NCI-H187 treated with DMSO at 0.1 percent for 48 hours (cell line): ENCODE measurements around the gene SPDEF.

Experiments
- DNase-seq: peaks from one replicate; lab custom pipeline; 2025; lab: John Stamatoyannopoulos, UW

Gene SPDEF

GRCh38 chr6:34527751-34528670 lies 28.1 kb downstream of the SPDEF start:
- DNase-seq: no peak

GRCh38 chr6:34526992-34527728 lies 29.0 kb downstream of the SPDEF start:
- DNase-seq: peak; percentile 55

DNA sequence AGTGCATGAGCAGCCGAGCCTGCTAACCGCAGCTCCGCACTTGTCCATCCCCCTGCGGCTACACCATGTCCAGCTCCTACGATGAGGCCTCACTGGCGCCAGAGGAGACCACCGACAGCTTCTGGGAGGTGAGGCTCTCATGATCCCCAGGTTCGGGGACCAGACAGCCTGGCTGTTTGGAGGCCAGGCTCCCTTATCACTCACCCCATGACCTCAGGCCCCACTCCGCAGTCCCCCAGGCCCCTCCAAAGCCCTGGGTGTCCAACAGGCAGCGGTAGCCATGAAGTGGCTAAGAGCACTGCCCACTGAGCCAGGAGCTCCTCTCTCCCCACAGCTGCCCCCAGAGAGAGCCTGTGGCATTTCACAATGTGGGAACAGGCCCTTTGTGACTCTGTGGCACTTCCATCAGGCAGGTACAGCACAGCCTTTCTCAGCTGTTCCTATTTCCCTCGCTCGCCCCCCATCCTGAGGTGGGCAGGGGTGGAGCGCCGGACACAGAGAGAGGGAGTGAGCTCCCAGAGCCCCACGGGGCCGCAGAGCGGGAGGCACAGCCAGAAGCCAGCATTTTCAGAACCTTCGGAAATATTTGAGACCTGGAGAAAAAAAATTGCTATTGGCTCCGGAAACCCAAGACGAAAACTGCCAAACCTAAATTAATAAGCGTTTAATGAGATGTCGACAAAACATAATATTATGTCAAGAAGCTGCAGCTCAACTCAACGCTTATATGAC lies 29.7 kb downstream of the SPDEF start:
- no peak for DNase-seq

- no peak for DNase-seq
Measured at GRCh38 chr6:34525431-34526175, 30.5 kb downstream of the SPDEF start.

GRCh38 chr6:34524971-34525370 lies 31.2 kb downstream of the SPDEF start:
- no peak for DNase-seq

- no peak for DNase-seq
Measured at GRCh38 chr6:34524499-34524898, 31.6 kb downstream of the SPDEF start.

- DNase-seq: no peak
Measured at GRCh38 chr6:34523441-34524206, 32.5 kb downstream of the SPDEF start.

DNA sequence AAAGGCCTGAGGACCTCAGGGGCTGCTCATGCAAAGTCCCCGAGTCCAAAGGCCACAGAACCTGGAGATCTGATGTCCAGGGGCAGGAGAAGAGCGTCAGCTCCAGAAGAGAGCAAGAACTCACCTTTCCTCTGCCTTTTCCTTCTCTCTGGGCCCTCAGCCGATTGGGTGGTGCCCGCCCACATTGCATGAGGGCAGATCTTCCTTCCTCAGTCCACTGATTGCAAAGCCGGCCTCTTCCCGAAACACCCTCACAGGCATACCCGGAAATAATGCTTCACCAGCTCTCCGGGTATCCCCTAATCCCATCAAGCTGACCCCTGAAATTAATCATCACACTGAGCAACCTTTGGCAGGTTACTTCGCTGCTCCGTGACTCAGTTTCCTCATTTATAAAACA lies 33.4 kb downstream of the SPDEF start:
- no peak for DNase-seq

GRCh38 chr6:34521463-34522285 lies 34.5 kb downstream of the SPDEF start:
- no peak for DNase-seq

GRCh38 chr6:34520645-34521462 lies 35.3 kb downstream of the SPDEF start:
- DNase-seq: no peak

- DNase-seq: no peak
Measured at GRCh38 chr6:34519971-34520644, 36.0 kb downstream of the SPDEF start.

GRCh38 chr6:34518669-34519365 lies 37.3 kb downstream of the SPDEF start:
- DNase-seq: no peak

GRCh38 chr6:34517966-34518365 lies 38.2 kb downstream of the SPDEF start:
- no peak for DNase-seq

- no peak for DNase-seq
Measured at GRCh38 chr6:34517461-34517881, 38.7 kb downstream of the SPDEF start.

DNA sequence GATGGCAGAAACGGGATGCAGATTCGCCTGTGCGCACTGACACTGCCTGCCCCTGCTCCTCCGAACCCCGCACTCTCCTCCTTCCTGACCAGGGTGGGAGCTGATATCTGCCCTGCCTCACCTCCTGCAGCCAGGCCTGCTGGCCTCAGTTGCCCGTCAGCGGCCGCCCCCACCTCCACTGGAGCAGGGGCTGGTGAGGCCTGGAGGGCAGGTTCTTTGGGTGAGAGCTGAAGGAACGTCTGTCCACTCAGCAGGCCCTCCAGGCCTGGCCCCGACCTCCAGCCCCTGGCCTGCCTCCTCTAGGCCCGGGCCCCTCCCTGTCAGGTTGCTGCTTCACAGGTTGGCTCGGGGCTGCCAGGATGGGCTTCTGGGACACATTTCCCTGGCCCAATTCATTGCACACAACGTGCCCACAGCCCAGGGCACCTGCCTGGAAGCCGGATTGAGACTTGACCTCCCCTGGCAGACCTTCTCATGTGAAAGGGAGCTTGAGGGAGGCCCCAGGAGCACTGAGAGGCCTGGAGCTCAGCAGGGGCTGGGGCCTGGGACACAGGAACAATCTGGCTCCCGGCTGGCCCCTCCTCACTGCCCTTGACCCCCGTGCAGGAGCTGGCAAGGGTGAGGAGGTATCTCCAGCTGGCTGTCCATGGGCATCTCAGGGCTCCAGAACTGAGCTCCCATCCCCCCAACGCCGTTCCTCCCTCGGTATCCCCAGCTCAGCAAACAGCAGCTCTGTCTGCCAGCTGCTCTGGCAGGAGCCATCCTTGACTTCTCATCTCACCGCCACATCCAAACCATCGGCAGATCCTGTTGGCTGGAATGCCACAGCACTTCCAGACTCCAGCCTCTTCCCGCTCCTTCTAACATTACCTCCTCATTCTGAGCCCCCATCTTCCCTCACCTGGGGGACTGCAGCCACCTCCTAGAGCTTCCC lies 39.5 kb downstream of the SPDEF start:
- DNase-seq: no peak

- DNase-seq: no peak
Measured at GRCh38 chr6:34515473-34516387, 40.4 kb downstream of the SPDEF start.
